Uterus (tissue), 2 donors: ENCODE measurements around the gene HIP1R.

Experiments used
- POLR2A ChIP-seq, 2 donors: fragments of 450-650 bp; IDR thresholded peaks; one replicate each; pipeline ENCODE4 v1.6.1; 2016; ENCODE audit warnings: antibody characterized with exemption in 2 of 2, mild to moderate bottlenecking in 1 of 2, moderate library complexity in 1 of 2
- TF ChIP-seq, protein P1 (sequence below), 4 experiments: fragments of 200-600 bp in 2 of 4; fragments of 450-650 bp in 2 of 4; sonication (generic) in 2 of 4; IDR thresholded peaks; one replicate each; pipeline ENCODE4 v1.5.1; 2016 to 2019; ENCODE audit warnings: antibody characterized with exemption in 4 of 4, mild to moderate bottlenecking in 2 of 4, moderate library complexity in 1 of 4

DNA sequence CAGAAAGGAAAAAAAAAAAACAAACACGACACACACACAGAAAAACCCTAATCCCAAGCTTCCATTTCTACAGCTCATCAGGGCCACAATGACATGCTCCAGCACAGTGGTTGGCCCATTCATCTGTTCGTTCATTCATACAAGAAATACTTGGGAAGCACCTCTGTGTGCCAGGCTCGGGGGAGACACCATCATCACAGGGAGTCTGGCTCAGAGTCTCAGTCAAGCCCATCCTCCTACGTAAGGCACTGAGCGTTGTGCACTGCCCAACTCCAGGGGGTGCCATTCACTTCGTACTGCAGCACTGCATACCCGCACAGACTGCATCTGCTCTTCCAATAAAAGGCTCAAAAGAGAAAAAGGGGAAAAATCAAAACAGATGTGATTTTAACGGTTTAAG is 45.4 kb downstream of the HIP1R start:
- TF ChIP-seq, protein P1, sequence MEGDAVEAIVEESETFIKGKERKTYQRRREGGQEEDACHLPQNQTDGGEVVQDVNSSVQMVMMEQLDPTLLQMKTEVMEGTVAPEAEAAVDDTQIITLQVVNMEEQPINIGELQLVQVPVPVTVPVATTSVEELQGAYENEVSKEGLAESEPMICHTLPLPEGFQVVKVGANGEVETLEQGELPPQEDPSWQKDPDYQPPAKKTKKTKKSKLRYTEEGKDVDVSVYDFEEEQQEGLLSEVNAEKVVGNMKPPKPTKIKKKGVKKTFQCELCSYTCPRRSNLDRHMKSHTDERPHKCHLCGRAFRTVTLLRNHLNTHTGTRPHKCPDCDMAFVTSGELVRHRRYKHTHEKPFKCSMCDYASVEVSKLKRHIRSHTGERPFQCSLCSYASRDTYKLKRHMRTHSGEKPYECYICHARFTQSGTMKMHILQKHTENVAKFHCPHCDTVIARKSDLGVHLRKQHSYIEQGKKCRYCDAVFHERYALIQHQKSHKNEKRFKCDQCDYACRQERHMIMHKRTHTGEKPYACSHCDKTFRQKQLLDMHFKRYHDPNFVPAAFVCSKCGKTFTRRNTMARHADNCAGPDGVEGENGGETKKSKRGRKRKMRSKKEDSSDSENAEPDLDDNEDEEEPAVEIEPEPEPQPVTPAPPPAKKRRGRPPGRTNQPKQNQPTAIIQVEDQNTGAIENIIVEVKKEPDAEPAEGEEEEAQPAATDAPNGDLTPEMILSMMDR (IDR thresholded peaks at IDR 0.05): peak in 3 of 4 experiments; percentile 23 to 37 (median 35)
- no peak for TF ChIP-seq POLR2A (IDR thresholded peaks at IDR 0.05)
